HG02840 (cell line): ENCODE results near the gene ADGRD1.

Experiments
- ATAC-seq: cut with Tn5 transposase; IDR thresholded peaks from one replicate; pipeline ENCODE4 v1.9.1; 2021; ENCODE audit warnings: mild to moderate bottlenecking, moderate library complexity, moderate number of reproducible peaks; ENCODE audit not compliant: unreplicated experiment, low FRiP score

ADGRD1 gene

GRCh38 chr12:131018019-131018620 lies 64.4 kb downstream of the ADGRD1 start:
- no peak for ATAC-seq

GRCh38 chr12:131018808-131019397 lies 65.2 kb downstream of the ADGRD1 start:
- ATAC-seq, result no peak

DNA sequence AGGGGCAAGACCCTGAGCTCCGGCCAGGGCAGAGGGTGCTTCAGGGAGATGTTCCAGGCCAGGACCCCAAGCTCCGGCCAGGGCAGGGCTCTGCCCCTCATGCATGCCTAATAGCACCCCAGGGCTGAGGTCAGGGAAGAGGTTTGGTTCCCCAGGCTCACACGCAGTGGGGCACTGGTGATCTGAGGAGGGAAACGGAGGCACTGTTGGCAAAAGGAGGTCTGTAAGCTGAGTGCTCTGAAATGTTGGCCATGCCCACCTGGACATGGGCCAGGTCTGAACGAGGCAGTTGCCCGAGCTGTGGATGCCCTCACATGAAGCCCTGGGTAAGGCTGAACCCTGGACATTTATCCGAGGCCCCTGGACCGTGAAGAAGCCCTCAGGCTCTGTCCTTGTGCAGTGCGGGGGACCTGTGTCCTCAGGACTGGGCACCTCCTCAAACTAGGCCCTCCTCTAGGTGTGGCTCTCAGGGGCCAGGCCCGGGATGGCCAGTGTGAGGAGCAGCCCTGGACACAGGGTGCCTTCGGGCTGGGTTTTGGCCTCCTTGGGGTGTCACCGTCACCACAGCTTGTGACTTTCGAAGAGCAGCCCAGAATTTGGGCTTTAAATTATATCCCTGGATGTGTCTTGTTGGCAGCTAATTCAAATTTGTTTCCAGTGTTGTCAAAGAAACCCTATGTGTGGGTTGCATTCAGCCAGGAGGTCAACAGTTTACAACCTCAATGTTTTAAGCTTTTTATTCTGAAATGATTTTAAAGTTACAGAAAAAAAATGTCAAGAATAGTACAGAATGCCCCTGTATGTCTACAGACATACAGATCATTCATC lies 66.8 kb downstream of the ADGRD1 start:
- no peak for ATAC-seq

- no peak for ATAC-seq
These were observed 67.4 kb downstream of the ADGRD1 start for GRCh38 chr12:131021154-131021541.

DNA sequence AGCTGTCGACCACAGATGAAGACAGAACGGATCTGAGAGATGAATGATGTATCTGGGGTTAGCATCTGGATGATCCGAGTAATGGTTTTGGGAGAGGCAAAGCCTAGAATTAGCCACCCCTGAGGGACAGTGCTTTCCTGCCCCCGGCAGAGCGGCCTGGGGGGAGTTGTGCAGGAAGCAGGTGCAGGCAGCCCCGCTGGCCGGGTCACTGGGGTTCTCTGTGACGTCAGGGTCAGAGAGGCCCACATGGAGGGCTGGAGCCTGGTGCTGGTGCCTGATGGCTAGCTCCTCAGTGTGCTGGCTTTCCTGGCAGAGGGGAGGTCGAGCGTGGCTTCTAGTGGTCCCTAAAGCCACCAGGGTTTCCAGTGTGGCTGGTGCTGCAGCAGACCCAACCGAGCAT lies 70.3 kb downstream of the ADGRD1 start:
- no peak for ATAC-seq

GRCh38 chr12:131024721-131025120 lies 71.0 kb downstream of the ADGRD1 start:
- no peak for ATAC-seq

DNA sequence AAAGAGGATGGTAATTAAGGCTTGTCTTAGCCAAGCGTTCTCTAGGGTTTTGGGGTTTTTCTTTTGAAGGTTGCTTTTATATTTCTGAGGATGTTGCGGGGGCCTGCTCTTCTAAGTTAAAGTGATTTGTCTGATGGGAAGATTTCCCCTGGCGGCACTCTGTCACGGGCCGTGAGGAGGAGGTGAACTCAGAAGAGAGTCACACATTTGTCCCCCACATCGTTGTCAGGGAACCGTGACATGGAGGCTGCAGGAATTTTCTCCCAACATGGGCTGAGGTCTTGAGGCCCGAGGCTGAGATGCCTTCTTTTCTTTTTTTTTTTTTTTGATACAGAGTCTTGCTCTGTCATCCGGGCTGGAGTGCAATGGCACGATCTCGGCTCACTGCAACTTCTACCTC lies 71.5 kb downstream of the ADGRD1 start:
- ATAC-seq, result no peak

DNA sequence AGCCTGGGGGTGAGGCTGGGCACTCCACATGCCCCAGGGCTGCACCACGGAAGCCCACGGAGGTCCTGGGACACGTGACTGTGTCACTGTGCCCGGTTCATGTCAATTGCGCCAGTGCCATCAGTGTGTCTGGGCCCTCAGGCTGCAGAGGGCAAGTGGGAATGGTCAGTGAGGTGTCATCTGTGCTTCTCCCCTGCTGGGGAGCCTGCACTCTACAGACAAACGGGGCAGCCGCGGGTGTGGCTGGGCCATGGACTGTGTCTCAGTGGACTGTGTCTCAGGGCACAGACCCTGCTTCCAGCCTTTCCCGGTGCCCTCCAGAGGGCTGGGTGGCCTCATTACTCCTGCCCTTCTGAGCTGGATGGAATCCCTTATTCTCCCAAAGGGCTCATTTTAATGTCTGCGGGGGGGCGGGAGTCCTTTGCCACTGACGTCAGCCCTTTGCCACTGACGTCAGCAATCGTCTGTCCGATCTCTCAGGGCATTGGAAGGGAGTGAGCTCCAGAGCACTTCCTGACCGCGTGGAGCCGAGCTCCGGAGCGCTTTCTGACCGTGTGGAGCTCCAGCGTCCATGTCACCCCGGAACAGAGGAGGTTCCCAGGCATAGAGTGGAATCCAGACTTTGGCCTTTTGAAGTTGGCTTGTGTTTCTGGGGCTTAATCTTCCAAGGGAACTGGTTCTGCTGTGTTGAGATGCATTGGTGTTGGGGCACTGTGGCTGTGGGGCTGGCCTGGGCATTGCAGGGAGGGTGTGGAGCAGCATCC lies 72.4 kb downstream of the ADGRD1 start:
- no peak for ATAC-seq

- no peak for ATAC-seq
These were observed 73.0 kb downstream of the ADGRD1 start for GRCh38 chr12:131026754-131027153.

- no peak for ATAC-seq
These were observed 73.6 kb downstream of the ADGRD1 start for GRCh38 chr12:131027264-131027663.

GRCh38 chr12:131027876-131028586 lies 74.3 kb downstream of the ADGRD1 start:
- no peak for ATAC-seq

GRCh38 chr12:131028587-131029338 lies 75.1 kb downstream of the ADGRD1 start:
- ATAC-seq, result no peak

GRCh38 chr12:131030472-131031328 lies 77.0 kb downstream of the ADGRD1 start:
- no peak for ATAC-seq

DNA sequence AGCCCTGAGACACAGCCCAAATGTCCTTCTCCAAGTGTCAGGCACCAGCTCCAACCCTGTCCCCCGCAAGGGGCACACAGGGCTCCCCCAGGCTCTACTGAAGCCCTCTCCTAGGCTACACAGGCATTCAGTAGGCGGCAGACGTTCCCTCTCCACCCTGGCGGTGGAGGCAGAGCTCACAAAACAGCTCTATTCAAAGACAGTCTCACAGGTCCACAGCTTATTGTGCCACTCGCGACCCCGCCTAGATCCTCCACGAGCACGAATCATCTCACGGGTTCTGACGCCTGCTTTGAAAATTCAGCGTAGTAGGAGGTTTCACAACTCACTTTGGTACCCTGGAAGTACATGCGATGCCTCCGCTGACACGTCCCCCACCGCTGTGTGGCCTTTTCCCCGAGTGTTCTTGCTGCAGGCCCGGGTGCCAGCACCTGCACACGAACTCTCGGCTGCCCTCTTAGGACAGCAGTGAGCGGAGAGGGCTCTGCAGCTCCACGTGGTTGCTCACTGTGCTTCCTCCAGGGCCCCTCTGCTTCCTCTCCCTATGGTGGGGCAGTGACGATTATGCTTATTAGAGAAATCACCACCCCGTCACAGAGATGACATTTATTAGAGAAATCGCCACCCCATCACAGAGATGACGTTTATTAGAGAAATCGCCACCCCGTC lies 78.5 kb downstream of the ADGRD1 start:
- ATAC-seq, result no peak

GRCh38 chr12:131033486-131033885 lies 79.8 kb downstream of the ADGRD1 start:
- no peak for ATAC-seq

- ATAC-seq, result no peak
These were observed 80.3 kb downstream of the ADGRD1 start for GRCh38 chr12:131033886-131034482.

DNA sequence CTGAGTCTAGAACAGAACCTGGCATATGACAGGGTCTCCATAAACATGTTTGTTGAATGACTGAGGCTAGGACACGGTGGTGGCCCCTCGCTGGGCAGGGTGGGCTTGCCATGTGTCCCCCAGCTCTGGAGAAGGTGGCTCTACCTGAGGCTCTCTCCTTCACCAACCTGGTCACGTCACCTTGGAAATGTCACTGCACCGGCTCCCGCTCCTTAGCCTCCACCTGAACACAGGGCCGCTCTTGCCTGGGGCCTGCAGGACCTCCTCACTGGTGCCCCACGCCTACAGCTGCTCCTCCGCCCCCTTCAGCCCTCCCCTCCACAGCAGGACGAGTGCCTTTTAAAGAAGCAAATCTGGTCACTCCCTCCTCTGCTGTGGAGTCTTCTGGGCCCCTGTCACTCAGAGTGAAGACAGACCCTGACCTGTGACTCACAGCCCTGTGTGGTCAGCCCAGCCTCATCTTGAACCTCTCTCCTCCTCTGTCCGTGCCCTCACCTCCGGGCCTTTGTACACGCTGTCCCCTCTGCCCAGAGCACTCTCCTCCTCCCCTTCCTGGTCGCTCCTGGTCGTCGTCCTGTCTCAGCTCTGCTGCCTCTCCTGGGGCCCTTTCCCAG lies 81.0 kb downstream of the ADGRD1 start:
- ATAC-seq, result no peak
